ENCODE data around the gene CACNA1D. TPM values are rescaled to one million over a fixed set of nuclear protein-coding genes. Genes with fewer than 3 reads are reported as not detected.
A peak's percentile ranks its signal among the peaks of the same experiment; 100 is the strongest.

The CACNA1D gene
- total RNA-seq, 1 experiment from 2014 or later, result 3.3 TPM

DNA sequence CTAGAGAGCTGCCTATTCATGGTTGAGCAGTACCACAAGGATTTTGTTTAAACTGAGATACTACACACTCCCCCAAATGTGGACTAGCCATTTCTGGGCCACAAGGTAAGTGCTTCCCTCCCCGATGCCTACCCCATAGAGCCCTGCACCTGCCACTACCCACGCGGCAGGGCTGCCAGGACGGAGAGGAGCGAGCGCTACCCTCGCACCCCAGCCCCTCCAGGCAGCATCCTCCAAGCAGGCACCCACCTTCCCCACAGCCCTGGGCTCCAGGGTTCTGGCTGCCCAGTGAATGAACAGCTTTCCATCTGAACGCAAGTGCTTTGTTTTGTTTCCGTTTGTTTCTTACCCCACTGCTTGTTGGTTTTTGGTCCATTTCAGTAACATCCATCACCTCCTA lies 292.6 kb downstream of the CACNA1D start:
- DNase-seq (ENCODE audit: low spot score), result no peak
- in situ Hi-C loops (cut with HindIII; ENCODE audit: low sequenced_read_pairs), result no loop called here

DNA sequence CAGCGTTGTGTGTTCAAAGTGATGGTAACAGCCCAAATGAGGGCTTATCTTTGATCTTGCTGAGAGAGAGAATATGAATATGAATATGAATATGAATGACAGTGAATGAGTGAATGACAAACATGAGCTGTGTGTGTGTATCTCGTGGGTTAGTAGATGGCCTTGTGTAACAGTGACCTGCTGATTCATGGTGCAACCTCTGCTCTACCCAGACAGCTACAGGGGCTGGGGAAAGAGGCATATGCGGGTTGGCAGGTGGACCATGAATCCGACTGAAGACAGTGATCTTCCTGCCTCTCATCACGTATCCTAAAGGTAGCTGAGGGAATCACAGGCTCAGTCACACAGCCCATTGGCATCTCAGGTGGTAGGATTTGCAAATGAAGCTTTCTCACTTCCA lies 293.6 kb downstream of the CACNA1D start:
- in situ Hi-C loops (cut with HindIII; ENCODE audit: low sequenced_read_pairs), result no loop called here

DNA sequence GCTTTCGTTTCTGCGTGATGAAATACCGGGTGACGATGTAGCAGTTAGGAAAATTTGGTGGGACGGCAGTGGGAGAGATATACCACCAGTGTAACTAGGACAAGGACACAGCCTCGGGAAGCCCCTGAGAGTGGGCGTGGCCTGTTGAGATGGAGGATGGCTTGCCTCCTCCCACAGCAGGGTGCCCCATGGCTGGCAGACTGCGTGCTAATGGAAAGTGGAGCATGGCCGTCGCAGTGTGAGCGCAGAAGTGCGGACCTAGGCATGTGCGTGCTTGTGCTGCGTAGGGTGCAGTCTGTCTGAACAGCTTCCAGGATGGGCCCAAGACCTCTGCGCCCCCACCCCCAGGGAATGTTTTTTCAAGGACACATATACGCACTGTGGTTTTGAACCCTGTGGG lies 295.0 kb downstream of the CACNA1D start:
- DNase-seq (ENCODE audit: low spot score), result no peak
- in situ Hi-C loops (cut with HindIII; ENCODE audit: low sequenced_read_pairs), result no loop called here

More for the DNA sequence above, 293.6 kb downstream of the CACNA1D start:
- DNase-seq (ENCODE audit: low spot score), result no peak

- no peak for DNase-seq (ENCODE audit: low spot score)
- in situ Hi-C loops (cut with HindIII; ENCODE audit: low sequenced_read_pairs), result no loop called here
Measured at GRCh38 chr3:53790470-53790869, 296.1 kb downstream of the CACNA1D start.

GRCh38 chr3:53791317-53791716 lies 296.9 kb downstream of the CACNA1D start:
- no peak for DNase-seq (ENCODE audit: low spot score)
- in situ Hi-C loops (cut with HindIII; ENCODE audit: low sequenced_read_pairs), result no loop called here

DNA sequence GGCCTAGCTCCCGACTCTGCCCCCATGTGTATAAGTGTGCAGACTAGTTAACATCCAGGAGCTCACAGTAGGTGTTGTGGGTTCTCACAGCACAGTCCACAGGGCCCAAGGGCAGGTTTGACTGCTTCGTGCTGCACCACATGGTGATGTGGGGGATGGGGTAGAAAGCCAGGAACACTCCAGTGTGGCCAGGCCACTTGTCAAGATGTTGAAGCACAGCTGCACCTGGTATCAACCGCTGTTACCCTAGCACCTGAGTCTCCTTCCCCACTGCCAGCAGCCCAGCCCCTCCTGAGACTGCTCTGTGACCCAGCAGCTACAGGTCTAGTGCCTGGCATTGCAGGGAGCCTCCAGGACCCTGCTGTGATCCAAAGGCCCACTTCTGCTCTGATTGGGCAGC lies 298.5 kb downstream of the CACNA1D start:
- in situ Hi-C loops (cut with HindIII; ENCODE audit: low sequenced_read_pairs), result no loop called here
- DNase-seq (ENCODE audit: low spot score), result no peak

DNA sequence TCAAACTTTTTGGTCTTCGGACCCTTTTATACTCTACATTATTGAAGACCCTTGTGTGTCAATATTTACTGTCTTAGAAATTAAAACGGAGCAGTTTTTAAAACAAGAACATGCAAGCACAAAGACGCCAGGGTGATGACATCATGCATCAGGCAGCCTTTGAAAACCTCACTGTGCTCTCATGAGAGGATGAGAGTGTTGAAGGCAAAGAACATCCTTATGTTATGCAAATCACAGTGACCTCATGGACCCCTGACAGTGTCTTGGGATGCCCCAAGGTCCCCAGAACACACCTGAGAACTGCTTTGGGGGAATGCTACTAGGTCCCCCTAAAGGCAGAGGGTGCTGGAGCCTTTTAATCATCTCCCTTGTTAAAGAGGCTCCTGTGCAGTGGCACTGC lies 300.2 kb downstream of the CACNA1D start:
- no peak for DNase-seq (ENCODE audit: low spot score)
- in situ Hi-C loops (cut with HindIII; ENCODE audit: low sequenced_read_pairs), result no loop called here

GRCh38 chr3:53795176-53795575 lies 300.8 kb downstream of the CACNA1D start:
- in situ Hi-C loops (cut with HindIII; ENCODE audit: low sequenced_read_pairs), result no loop called here
- no peak for DNase-seq (ENCODE audit: low spot score)

DNA sequence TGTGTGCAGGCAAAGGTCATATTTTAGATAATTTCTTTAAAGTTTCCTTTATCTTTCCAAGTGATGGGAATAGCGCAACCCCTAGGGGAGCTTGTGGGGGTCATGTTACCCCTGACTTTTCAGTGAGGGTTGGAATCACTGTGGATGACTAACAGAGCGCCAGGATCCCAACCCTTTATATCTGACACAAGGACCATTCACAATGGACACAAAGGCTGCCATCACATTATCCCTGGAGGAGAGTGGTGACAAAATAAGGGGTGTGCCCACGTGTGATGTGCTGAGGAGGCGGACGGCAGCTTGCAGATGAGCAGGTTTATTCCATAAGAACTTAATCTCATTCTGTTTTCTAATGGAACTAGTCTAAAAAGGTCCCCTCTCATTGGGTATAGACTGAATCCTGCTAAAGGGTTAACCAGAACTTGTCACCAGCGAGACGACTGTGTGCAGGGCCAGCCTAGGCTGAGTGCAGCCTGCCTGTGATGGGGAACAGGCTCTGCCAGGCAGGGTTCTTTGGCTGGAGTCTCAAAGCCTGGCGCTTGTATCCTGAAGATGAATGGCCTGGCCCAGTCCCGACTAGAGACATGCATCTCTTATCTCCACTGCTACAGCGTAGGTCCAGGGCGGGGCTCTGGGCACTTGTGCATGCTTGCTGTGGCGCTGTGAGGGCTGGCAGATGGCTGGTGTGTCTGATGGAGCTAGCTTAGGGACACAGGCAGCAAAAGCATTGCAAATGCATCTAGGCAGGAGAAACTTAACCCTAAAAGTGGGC lies 301.6 kb downstream of the CACNA1D start:
- in situ Hi-C loops (cut with HindIII; ENCODE audit: low sequenced_read_pairs), result no loop called here
- peak; percentile 98 for DNase-seq (ENCODE audit: low spot score)

DNA sequence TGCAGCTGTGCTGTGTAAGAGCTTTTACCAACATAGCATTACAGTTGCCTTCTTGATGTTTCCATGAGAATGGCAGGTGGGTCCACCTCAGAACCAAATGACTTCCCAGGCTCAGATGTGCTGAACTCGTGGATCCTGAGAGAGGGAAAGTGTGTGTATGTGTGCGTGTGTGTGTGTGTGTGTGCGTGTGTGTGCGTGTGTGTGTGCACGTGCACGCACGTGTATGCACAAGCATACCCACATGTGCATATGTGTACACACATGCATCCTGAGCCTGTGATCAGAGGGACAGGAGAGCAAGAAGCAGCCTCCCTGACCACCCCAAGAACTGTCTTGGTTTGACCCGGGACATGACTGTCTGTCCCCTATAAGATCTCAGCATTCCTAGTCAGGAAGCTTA lies 303.7 kb downstream of the CACNA1D start:
- in situ Hi-C loops (cut with HindIII; ENCODE audit: low sequenced_read_pairs), result no loop called here
- DNase-seq (ENCODE audit: low spot score), result no peak

DNA sequence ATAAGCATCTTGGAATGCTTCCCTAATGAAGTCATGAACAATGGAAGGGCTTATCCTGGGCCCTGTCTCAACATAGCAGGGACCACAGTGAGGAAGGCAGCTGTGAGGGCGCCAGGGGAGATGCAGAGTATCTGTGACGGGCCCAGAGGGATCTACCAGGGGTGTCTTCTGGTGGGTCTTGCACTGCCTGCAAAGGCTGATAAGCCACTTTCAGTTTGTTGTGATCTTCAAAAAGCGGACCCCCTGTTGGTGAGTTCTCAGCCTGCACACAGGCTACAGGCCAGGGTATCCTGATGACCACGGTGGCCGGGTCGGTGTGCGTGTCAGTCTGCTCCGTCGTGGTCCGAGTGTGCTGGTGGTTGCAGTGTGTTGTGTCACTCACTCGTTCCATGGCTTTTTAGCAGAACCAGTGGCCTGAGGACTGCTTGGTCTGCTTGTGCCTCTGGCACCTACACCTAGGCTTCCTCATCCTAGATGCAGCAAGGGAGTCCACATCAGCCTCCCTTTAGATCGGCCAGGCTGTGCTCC lies 305.0 kb downstream of the CACNA1D start:
- no peak for DNase-seq (ENCODE audit: low spot score)
- in situ Hi-C loops (cut with HindIII; ENCODE audit: low sequenced_read_pairs), result no loop called here

DNA sequence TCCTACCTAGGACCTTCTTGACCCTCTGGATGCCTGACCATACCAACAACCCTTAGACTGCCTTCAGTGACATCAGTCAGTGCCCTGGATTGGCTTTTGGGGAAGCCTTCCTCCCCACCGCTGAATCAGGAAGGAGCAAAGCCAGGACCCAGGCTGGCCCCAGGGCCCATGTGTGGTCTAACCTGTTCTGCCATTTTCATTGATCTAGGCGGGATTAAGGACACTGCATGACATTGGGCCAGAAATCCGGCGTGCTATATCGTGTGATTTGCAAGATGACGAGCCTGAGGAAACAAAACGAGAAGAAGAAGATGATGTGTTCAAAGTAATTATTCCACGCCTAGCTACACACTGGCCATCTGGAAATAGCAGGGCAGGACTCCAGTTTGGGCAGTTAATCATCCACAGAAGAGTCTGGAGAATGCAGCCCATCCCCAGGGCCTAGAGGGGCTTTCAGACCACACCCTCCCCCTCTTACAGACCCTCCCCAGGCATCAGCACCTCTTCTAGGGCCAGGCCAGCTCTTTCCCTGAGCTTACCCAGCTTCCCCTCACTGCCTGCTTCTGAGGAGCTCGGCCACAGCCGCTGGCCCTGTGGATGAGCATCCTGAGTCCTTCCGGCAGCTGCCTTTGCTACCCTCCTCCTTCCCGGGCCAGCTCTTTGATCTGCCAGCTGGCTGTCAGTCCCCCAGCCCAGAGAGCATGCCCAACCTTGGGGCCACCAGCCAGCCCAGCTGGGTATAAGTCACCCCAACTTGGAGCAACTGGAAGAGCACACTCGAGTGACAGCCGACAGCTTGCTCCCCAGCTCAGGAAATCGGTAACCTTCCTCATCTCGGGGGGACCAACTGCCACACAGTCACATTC lies 305.9 kb downstream of the CACNA1D start:
- no peak for DNase-seq (ENCODE audit: low spot score)
- in situ Hi-C loops (cut with HindIII; ENCODE audit: low sequenced_read_pairs), result no loop called here

- in situ Hi-C loops (cut with HindIII; ENCODE audit: low sequenced_read_pairs), result no loop called here
Measured at GRCh38 chr3:53801319-53801718, 306.9 kb downstream of the CACNA1D start.

DNA sequence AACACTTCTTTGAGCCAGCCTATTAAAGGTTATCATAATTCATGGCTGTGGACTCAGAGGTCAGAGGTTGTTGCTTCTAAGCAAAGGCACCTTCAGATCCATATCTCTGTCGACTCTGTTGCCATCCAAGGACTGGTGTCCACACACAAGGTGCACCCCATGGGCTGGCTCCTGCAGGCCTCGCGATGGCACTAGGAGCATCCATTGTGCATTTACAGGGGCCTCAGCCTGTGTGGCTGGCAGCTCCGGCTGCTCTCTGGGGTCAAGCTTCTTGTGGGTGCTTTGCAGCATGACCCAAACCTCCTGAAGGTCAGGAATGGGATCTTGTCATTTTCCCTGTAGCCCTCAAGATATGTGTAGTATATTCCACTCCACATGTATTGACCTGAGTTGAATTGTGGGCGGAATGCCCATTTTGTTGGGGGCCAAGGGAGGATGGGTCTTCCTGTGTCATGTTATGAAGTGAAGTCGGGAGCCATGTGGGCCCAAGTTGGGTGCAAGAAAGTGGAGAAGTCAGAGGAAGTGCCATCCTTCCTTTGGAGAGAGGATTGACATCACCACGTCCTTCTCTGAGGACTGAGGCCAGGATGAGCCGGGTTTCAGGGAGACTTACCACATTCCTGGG lies 308.0 kb downstream of the CACNA1D start:
- in situ Hi-C loops (cut with HindIII; ENCODE audit: low sequenced_read_pairs), result no loop called here
- DNase-seq (ENCODE audit: low spot score), result no peak

More at GRCh38 chr3:53801319-53801718, 306.9 kb downstream of the CACNA1D start:
- no peak for DNase-seq (ENCODE audit: low spot score)

DNA sequence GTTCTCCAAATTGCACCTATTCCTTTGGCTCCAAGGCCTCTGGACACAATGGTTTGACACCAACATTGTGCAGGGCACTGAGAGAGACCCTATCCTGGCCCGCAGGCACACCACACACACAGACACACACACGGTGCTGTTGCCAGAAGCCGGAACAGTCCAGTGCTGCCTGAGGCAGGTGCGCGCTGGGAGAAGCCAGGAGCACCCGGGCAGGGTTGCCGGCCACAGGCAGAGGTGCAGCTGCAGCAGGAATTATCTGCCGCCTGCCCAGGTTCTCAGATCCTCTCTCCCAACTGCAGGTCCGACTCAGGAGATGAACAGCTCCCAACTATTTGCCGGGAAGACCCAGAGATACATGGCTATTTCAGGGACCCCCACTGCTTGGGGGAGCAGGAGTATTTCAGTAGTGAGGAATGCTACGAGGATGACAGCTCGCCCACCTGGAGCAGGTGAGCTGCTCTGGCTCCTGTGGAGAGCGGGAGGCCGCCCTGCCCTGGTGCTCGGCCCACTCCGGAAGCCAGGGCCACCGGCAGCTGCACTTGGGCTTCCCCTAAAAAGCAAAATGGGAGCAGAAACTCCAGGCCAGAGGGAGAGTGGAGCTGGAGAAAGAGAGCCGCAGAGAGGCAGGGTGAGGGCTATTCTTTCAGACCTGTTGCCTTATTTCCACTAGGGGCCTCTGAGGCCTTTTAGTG lies 308.9 kb downstream of the CACNA1D start:
- in situ Hi-C loops (cut with HindIII; ENCODE audit: low sequenced_read_pairs), result no loop called here
- no peak for DNase-seq (ENCODE audit: low spot score)

- DNase-seq (ENCODE audit: low spot score), result no peak
Measured at GRCh38 chr3:53803816-53804695, 309.6 kb downstream of the CACNA1D start.

GRCh38 chr3:53804697-53805462 lies 310.5 kb downstream of the CACNA1D start:
- no peak for DNase-seq (ENCODE audit: low spot score)
- in situ Hi-C loops (cut with HindIII; ENCODE audit: low sequenced_read_pairs), result no loop called here

More at GRCh38 chr3:53803816-53804695, 309.6 kb downstream of the CACNA1D start:
- in situ Hi-C loops (cut with HindIII; ENCODE audit: low sequenced_read_pairs), result no loop called here
